Measurements from ENCODE around the gene FADS2.

The FADS2 gene

DNA sequence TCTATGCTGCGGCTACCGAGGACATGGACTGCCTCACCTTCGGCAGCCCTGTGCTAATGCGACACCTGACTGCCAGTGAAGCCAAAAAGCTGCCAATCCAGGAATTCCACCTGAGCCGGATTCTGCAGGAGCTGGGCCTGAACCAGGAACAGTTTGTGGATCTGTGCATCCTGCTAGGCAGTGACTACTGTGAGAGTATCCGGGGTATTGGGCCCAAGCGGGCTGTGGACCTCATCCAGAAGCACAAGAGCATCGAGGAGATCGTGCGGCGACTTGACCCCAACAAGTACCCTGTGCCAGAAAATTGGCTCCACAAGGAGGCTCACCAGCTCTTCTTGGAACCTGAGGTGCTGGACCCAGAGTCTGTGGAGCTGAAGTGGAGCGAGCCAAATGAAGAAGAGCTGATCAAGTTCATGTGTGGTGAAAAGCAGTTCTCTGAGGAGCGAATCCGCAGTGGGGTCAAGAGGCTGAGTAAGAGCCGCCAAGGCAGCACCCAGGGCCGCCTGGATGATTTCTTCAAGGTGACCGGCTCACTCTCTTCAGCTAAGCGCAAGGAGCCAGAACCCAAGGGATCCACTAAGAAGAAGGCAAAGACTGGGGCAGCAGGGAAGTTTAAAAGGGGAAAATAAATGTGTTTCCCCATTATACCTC lies 32.1 kb upstream of the FADS2 start:
- DNase-seq, result no peak

DNA sequence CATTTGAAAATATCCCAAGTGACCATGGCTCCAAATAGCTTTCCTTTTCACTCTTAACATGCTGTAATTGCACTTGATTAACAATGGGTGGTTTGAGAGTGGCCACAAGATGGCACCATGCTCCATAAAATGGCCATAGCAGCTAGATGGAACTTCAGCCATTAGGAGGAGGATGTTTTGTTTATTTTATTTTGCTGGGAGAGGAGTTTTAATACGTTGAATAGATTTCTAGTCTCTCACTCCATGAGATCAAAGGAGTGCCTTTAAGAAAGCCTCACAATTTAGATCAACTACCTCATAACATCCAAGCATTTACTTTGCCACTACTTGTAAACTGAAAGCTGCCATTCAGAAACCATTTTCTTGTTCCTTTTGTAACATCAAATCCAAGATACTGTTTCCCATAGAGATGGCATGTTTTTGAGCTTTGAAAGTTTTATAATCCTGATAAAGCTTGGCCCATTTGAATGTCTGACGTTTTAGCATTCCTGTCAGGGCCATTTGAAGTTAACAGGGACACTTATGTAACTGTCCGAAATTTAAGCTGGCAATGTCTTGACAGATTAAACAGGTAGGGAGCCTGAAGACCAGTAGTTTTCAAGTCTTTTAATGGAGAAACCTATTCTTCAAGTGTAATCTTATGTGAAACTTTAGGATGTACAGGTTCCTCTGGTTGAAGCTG lies 30.7 kb upstream of the FADS2 start:
- DNase-seq, result peak; percentile 54

DNA sequence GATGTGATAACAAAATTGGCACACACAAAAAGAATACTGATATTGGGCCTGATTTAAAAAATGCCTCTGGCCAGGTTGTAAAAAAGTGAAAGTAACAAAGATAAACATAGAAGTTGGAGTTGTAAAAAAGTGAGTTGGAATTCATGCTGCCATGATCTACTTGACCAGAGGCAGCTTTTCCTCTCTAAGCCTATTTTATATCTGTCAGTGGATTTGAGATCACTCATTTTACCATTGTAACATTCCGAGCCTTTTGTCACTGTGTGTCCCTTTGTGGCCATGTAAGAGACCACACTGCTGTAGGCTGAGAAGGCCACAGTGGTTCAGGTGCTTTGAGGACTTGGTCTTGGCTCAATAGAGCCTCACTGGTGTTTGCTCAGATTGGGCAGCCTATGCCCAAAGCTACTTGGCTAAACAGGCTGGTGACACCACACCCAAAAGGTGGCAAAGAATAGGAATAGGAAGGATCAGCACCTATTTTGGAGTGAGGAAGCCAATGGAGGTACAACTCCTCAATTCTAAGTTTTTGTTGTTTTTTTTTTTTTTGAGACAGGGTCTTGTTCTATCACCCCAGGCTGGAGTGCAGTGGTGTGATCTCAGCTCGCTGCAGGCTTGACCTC lies 28.3 kb upstream of the FADS2 start:
- no peak for DNase-seq

DNA sequence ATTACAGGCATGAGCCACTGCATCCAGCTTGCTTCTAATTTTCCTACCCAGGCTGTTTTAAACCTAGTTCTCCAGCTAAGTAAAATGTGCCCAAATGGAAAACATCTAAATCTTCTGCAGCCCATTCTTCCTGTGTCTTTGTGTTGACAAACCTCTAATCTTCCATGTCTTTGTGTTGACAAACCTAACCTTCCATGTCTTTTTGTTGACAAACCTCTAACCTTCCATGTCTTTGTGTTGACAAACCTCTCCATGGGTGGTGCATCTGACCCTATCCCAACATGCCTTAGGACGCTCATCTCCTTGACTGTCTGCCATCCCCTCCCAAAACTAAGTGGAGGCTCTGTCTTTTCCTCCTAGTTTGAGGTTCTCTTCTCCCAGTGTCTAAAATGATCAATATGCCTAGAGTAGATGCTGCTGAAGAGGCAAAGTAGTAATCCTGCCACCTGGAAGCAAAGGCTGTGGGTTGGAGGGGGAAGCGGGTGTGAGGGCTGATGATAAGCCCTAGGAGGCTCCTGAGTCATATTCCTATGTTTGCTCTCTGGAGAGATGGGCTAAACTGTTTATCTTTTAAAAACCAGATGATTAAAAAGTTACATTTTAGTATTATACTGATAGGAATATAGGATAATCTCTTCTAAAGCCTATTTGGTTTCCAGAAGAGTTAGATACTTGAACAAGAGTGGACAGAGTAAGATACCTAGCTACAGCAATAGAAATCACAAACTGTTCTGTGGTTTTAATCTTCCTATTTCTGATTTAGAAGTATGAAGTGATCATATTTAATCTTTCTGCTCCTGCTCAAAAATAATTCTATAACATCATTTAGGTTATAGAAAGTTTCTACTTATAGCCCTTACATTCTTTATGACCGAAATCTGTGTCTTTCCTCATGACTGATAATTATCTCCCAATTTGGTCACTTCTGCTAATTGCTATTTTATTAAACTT lies 27.5 kb upstream of the FADS2 start:
- no peak for DNase-seq

DNA sequence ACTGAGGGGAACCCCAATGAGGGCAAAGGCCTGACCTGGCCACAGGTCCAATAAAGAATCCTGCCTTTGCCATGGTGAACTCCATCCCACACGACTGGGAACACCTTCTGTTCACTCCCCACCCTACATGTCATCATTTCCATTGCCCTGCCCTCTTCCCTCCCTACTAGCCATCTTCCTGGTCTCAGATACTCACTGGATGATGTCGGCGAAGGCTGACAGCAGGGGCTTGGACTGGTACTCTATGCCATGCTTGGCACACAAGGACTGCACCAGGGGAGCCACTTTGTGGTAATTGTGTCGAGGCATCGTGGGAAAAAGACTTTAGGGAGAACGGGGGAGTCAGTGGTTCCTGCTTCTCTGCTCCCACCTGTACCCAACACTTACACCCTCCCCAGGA lies 25.5 kb upstream of the FADS2 start:
- DNase-seq, result no peak

DNA sequence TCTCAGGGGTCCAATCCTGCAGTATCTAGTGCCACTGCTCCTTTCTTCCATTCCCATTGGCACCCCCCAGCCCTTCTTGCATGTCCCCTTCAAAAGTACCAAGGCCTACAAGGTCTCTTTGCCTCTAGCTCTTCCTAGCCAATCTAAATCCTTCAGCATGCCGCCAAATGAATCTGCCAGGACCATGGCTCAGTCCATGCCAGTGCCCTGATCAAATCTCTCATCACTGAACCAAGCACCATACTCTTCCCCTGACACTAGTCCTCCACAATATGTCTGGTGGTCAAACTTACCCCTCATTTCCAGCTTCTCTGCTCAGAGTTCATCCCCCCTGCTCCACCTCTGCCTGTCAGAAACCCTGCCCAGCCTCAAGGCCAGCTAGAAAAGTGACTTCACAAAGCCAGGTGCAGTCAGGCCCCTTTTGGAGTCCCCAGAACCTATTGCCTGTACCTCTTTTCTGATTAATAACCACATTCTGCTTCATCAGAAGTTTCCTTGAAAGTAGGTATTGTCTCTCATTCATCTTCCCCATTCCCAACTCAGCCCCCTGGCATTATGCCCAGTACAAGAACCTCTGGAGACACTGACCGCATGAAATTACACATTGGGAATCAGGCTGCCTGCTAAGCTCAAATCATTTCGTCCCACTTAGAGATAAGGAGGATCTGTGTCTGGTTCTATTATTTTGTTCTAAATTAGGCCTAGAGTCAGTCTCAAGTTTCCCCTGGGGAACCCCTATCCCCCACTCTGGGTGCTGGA lies 24.0 kb upstream of the FADS2 start:
- no peak for DNase-seq

DNA sequence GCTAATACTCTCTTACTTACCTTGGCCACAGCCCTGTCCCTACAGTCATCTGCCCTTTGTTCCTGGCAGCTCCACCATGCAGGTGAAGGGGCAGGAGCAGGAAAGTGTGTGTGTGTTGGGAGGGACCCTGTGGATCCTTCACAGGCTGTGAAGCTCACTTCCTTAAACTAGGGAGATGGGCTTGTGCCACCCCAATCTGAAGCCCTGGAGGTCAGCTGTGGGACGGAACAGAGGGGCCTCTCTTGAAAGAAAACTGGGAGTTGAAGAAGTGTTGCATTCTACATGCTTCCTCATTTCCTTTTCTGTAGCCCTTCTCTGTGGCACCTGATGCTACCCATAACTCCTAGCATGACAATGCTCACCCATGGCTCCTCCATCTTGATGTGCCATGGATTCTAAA lies 23.0 kb upstream of the FADS2 start:
- DNase-seq, result no peak

DNA sequence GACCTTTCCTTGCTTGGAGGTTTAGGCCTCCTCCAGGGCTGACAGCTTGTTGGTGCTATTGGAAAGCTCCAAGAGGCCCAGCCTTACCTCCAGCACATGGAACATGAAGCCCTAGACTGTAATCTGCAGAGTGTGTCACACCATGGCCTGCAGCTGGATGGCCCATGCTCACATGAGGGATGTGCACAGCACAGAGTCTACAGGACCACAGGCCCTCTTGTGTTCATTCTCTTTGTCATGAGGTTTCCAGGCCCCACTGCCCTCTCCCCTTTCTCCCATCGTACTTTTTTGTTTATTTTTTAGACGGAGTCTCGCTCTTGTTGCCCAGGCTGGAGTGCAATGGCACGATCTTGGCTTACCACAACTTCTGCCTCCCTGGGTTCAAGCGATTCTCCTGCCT lies 21.3 kb upstream of the FADS2 start:
- DNase-seq, result no peak

DNA sequence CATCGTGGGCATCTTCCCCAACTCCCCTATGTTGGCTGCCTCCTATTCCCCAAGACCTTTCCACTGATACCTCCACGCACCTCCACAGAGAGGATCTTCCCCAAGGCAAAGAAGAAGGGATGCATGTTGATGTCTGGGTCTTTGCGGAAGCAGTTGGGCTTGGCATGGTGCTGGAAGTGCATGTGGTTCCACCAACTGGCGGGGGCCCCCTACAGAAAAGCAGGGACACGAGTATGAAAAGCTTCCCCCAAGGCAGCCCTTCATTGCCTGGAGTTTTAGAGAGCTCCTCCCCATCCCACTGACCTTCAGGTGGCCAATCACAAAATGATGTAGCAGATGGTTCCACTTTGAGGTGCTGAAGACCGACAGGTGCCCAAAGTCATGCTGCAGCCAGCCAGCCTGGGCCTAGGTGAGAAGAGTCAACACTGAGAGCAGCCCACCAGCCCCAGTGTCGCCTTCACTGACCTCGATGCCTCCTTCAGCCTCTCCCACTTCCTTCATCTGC lies 17.4 kb upstream of the FADS2 start:
- DNase-seq, result no peak

DNA sequence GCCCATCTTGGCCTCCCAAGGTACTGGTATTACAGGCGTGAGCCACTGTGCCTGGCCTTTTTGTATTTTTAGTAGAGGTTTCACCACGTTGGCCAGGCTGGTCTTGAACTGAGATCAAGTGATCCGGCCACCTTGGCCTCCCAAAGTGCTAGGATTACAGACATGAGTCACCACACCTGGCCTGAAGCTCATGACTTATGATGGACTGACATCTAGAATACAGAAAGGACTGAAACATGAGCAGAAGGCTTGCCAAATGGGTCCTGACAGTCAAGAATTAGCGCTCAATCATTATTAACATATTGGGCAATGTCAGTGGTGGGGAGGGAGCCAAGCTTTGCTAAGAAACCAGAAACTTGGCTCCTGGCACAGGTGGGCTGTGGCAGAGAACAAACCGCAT lies 16.3 kb upstream of the FADS2 start:
- DNase-seq, result no peak

DNA sequence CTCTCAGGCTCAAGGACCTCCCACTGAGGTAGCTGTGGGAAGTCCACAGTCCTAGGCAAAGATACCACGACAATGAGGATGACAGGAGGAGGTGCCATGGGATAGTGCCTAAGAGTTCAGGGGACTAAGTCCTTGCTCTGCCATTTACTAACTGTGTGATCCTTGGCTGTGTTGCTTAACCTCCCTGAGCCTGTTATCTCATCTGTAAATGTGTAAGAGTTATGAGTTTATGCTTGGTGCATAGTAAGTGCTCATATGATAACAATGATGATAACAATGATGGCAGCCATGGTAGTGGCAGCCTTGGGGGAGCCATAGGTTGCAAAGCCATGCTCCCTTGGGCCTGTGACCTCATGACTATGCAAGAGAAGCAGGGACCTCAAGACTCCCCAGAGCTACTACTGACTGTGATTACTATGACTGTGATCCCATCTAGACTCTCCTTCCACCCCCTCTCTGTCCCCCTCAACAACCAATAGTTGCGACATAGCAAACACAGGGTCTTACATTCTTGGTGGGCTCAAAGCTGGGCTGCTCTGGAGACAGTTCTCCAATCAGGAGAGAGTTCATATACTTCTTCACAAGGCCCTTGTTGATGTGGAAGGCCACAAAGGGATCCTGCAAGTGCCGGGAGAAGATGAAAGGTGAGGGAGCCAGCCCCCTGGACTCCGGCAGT lies 15.2 kb upstream of the FADS2 start:
- no peak for DNase-seq

DNA sequence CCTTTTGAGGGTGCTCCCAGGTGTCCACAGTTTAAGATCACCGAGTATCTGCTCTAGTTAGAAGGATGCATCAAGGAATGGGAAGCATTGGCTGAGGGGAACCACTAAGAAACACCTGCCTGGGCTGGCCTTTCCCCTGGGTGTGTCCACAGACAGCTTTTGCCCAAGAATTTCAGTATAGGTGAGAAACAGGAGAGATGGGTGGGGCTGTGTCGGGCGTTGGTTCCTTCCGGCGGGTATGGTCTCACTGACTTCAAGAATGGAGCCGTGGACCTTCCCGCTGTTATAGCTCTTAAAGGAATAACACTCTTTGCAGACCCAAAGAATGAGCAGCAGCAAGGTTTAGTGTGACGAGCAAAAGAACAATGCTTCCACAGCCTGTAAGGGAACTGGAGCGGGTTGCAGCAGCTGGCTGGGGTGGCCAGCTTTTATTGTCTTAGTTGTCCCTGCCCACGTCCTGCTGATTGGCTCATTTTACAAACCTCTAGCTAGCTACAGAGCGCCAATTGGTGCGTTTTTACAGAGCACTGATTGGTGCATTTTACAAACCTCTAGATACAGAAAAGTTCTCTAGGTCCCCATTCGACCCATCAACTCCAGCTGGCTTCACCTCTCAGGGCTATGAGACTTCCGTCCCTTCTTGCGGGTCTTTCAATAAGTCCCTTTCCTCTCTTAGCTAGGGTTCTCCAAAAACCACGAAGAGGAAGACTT lies 13.7 kb upstream of the FADS2 start:
- no peak for DNase-seq

DNA sequence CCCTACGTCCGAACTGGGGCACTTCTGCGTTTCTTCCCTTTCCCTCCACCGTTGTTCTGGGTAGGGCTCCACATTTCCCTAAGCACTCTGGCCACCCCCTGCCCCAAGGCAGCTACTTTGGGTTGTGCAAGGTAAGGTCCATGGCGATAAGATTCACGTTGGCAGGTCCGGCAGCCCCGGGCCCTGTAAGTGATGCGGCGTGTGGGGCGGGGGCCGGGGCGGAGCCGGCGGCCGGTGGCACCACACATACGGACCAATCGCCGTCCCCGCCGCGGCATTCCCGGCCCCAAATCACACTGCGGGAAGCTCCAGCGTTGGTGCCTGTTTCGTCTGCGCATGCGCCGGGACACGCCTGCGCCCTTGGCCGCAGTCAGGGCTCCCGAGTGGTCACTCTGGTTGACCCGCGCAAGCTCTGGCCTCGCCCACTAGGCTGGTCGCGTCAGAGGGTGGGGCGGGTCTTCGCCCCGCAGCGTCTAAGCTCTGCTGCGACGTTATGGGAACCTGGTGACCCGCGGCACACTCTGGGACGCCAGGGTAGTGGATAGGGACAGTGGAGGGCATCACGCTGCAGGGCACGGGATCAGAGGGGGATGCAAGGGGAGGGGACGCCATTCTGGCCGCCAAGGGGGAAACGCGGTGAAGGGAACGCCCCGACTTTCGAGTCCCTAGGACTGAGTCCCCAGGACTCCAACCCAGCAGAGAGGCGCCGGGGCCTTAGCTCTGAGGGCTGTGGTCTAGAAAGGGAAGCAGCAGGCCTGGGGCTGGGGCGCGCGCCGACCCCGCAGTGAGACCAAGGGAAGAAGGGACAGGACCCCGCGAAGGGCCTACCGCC lies 12.9 kb upstream of the FADS2 start:
- DNase-seq, result peak; percentile 47

DNA sequence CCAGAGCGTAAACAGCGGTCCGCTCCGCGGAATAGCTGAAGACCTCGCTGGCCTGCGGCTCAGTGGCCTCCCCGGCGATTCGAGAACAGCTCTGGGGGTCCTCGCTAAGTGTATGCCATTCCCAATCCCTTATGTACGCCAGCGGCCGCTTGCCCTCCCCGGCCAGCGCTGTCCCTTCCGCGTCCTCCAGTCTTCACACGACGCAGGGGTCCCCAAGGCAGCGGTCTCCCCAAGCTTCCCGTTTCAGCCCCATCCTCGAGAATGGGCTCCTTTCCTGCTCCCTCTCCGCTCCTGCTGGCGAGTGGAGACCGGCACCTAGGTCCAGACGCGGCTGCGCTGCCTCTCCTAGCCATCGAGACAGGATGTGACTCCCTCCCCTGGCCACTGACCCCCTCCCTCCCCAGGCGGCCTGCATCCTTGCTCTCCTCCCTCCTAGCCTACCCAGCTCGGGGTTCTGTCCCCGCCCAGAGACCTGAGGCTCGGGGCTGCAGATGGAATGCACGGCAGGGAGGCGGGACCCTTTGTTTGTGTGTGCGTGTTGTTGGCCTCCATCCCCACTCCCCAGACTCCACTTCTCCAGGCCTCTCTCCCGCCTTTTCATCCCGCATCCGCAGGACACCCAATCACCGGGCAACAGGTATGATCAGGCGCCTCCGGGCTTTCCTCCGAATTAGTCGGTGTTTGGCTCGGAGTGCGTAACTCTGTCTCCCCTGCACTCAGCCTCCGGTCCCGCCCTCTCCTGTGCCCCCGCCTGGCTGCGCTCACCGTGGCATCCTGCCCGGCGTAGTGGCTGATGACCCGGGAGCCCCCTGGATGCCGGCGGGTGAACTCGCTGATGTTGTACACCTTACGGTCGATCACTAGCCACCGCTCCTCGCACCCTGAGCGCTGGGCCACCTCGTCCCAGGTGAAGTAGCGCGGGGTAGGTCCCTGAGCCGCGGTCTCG lies 12.0 kb upstream of the FADS2 start:
- DNase-seq, result peak; percentile 78

DNA sequence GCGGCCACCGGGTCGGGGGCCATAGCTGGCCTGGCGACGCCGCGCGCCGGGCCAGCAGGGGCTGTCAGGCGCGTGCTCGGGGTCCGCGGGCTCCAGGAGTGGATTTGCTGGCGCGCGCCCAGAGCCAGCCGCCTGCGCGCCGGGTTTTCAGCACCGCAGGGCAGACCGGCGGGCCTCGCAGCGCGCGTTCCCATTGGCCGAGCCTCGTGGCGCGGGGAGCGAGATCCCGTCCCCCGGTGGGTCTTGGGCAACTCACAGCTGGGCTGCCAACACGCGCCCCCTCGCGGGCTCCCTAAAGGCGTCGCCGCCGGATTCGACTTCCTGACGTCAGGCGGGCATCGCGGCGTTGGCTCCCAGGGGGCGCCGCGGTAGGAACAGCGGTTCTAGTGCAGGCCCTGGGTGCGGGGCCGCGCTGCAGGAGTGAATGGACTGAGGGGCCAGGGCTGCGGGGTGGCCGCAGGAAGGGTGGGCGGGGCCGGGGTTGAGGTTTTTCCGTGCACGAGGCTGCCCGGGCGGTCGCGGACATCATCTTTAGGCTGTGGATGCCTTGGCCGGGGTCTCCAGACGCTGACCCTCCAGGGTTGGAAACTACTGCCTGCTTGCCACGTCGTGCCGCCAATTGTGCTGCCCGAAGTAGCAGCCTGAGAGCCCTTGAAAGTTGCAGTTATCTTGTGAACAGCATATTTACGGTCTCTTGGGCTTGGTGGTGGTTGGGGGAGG lies 11.2 kb upstream of the FADS2 start, which contains the start of gene FADS1:
Gene FADS1 (minus strand): TSS at position 268 of the 720 bp plus-strand sequence. CDS start 74 bp downstream, at position 194.
- peak; percentile 48 for DNase-seq

DNA sequence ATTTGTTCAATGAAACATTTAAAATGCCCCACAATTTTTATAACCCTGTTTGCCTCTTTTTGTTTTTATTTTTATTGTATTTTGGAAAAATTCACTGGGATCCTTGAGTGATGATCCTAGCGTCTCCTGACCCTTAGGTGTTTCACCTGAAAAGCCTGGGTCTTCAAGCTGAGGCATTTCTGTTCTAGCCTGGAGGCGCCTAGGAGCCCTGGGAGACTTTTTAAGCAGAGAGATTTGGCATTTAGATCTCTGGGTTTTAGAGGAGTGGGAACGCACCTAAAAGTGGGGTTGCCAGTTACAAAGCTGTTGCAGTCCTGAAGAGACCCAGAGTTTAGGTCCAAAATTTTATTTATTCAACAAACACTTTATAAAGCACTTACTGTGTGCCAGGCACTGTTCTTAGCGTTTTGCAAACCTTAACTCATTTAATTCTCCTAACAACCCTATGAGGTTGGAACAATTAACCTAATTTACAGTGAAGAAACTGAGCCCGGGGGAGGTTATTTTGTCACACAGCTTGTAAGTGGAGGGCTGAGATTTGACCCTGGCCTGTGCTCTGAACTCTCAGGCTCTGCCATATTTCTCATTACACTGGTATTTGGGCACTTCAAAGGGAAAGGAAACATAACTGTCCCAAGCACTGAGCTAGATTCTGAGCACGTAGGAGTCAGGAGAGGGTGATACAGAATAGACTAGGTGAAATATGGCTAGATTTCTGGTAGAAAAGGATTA lies 10.5 kb upstream of the FADS2 start:
- no peak for DNase-seq

DNA sequence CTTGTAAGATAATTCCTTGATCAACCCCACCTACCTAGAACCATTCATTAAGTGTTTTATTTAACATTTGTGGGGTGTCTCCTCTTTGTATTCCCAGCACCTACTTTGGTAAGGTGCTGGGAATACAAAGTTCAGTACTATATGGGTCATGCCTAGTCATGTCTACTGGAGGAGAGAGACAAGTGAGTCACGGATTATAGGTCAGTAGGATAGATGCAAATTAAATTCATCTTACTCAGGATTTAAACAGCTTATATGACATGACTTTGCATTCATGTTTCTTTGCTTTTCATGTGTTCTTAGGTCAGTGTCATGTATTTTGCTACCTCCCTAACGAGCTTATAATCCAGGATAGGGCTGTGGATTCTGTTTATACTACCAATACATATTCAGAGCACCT lies 7.9 kb upstream of the FADS2 start:
- no peak for DNase-seq

Measured in NCI-H2029 treated with DMSO at 0.1 percent for 48 hours (cell line).